NT2/D1 (cell line): ENCODE data around the gene BICD2.

Source experiments
- SUZ12 ChIP-seq: IDR thresholded peaks from 2 replicates; pipeline ENCODE4 v1.6.1; 2011; ENCODE audit not compliant: insufficient read length, insufficient read depth; ENCODE audit errors: extremely low read depth
- ZNF274 ChIP-seq: IDR thresholded peaks from 2 replicates; pipeline ENCODE4 v1.6.1; 2011; ENCODE audit warnings: mild to moderate bottlenecking, low read depth, low read length

DNA sequence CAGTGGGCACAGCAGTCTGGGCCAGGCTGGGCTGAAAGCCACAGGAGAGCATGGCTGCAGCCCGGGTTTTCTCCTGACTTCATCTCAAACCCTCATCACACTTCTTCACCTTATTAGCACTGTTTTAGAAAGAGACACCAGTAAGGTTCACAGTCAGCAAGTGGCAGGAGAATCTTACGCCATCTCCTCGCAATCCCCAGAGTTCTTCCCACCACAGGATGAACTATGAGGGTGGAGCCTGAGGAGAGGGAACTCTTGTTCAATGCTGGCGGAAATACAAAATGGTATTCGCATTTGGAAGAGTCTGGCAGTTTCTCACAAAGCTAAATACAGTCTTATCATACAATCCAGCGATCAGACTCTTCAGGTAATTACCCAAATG, 14.7 kb downstream of the BICD2 start:
- TF ChIP-seq SUZ12 (no peak), ZNF274 (no peak)
